GM19035 (cell line): Measurements from ENCODE around the gene HERC3.

Experiments
- ATAC-seq: cut with Tn5 transposase; IDR thresholded peaks from one replicate; pipeline ENCODE4 v1.9.1; 2021; ENCODE audit not compliant: unreplicated experiment

HERC3 gene

DNA sequence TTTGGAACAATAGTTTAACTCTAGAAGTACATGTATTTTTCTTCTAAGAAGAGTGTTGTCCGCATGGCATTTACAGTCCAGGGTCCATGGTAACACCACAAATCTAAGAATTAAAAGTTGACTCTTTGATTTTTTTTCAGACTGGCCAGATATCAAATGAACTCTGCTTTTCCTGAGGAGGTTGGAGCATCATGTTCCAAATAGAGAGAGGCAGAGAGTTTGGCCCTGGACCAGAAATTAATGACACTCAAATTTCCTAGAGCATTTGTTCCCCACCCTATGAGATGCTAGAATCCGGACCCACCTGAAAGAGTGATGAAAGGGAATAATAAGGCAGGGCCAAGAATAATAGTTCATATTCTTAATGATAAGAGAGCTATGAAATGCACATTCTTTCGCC lies 152.3 kb downstream of the HERC3 start:
- no peak for ATAC-seq

- no peak for ATAC-seq
These were observed 152.9 kb downstream of the HERC3 start for GRCh38 chr4:88745175-88745574.

- no peak for ATAC-seq
These were observed 153.4 kb downstream of the HERC3 start for GRCh38 chr4:88745581-88746163.

- ATAC-seq = no peak
These were observed 153.9 kb downstream of the HERC3 start for GRCh38 chr4:88746206-88746605.

DNA sequence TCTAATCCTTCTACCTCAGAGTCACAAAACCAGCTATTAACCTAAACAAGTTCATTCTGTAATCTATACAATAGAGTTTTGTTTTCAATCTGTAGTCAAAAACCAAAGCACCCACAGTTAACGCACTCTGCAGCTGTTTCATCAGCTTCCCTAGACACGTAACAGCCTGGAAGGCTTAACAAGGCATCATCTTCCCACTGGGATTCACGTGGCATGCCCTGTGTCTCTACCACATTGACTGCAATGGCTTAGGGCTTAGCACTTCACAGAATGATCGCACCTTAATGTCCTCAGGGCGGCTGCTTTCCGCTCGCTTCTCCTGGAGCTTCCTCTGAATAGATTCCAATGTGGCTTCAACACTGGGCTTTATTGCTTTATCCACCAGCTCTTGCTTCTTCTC lies 155.1 kb downstream of the HERC3 start:
- no peak for ATAC-seq

DNA sequence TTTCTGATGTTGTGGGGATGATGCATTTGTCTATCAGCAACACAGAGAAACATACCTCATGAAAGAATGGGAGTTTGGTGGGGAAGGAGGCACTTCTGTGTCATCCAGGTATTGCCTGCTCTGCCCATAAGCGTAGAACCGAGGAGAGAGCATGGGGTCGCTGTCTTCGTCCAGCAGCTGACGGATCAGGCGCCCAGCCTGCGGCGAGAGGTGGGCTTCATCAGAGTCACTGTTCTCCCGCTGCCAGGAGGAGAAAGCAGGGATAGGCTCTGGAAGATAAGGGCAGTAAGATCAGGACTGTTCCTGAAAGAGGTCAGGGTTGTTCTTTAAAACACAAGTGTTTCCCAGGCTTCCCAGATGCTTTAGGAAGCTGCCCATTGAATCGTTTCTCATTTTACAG lies 158.1 kb downstream of the HERC3 start:
- no peak for ATAC-seq

DNA sequence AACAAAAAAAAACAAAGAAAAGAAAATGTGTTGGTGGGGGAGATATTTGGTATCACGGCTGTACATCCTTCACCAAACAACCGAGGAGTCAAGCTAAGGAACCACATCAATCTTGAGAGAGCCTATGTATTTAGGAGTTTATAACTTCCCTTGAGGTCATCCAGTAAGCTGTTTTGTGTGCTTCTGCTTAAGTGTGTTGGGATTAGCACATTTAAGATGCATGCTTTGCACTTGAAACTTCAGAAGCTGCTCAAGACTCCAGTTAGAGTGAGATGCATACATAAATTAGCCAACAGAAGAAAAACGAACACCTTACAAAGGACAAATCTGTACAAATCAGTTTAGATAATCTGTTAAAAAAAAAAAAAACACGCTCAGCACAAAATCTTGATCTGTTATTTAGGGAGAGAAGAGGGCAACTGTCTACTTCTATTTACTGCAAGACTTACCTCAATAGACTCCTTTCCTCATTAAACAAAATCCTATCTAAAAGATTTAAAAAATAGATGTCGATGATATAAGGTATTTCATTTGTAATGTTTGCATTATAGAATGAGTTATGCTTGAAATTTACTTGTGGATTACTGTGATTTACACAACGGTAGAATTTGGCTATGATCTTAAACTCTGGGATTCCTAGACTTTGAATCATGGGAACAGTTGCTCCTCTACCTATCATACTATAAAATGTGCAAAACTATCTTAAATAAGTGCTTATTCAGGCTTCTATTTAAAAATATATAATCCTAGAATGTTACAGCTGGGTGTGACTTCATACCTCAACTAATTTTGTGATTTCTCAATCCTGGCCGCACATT lies 159.2 kb downstream of the HERC3 start:
- no peak for ATAC-seq

- ATAC-seq = no peak
These were observed 159.8 kb downstream of the HERC3 start for GRCh38 chr4:88752076-88752463.

DNA sequence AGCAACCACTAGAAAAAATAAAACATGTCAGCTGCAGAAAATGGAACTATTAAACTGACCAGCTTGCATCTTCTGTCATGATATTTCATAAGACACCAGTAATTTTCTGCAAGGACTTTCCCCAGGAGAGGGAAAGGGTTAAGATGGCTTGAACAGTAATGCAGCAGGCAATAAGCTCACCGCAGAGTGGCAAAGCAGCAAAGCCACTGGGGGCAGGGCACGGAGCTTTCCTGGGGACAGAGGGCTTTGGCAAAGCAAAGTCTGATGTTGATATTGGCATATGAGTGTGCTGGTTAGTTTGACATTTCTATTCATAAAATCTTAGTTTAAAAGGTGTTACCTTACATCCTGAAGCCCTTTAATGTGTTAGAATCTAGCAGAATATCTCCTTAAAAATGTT lies 160.5 kb downstream of the HERC3 start:
- no peak for ATAC-seq

- ATAC-seq = no peak
These were observed 161.6 kb downstream of the HERC3 start for GRCh38 chr4:88753658-88754571.

DNA sequence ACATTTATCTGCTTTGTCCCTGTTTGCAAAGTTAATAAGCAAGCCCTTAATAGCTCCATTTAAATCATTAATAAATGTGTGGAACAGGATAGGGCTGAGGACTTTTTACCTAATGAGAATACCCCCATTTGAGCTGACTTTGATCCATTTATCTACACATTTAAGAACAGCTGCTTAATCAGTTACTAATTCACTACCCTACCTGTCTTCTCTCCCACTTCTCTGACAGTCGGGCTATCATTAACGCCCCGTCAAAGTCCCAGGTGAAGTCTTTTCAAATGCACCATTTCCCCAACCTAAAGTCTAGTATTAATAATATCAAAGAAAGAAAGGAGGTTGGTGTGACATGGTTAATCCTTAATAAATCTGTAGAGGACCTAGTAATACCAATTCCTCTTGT lies 162.5 kb downstream of the HERC3 start:
- no peak for ATAC-seq

GRCh38 chr4:88755454-88755853 lies 163.2 kb downstream of the HERC3 start:
- no peak for ATAC-seq

DNA sequence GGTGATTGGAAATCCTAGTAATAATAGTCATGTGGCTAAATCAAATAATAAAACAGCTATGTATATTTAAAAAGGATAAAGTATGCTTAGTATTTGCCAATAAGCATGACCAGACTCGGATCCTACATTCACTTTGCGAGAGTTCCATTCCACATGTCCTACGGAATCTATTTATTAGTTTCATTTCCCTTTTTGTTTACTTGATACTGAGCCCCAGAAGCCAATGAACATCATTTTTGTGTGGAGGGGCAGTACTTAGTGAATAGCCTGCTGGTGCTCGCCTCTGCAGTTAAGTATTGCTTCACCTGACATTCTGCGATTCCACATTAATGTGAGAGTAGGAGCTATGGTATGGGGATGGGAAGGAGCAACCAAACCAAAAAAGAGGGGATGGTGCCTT lies 163.9 kb downstream of the HERC3 start:
- ATAC-seq = no peak

DNA sequence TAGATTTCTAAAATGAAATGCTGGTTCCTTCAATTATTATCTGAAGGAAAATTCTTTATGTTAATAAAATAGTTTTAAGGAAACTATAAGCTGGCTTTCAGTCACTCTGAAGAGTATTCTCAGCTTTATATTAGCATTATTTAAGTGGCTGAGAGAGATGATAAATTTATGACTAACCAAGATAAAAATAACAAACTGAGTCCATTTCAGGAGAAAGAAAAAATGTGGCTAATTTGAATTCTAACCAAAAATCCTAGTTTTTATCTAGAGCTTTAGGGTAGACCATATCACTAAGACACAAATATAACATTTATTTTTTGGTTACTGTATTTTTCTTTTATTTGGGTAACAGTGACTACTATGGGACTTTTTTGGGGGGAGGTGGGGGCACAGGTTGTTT lies 164.8 kb downstream of the HERC3 start:
- ATAC-seq = no peak

- ATAC-seq = no peak
These were observed 165.5 kb downstream of the HERC3 start for GRCh38 chr4:88757776-88758175.
